ENCODE results near the gene CAPN3. TPM values are rescaled to one million over a fixed set of nuclear protein-coding genes. Genes with fewer than 3 reads are reported as not detected.

CAPN3 gene
- total and polyA plus RNA-seq, 2 experiments from 2014 or later = 15.6 to 18.4 TPM

- no peak for TF ChIP-seq CTCF (IDR thresholded peaks at IDR 0.05; ENCODE audit: poor library complexity)
- TF ChIP-seq EZH2phosphoT487 (IDR thresholded peaks at IDR 0.05; ENCODE audit: low read depth, severe bottlenecking, unreplicated experiment) = no peak
- TF ChIP-seq EZH2 (IDR thresholded peaks at IDR 0.05; ENCODE audit: borderline replicate concordance) = no peak
- 81% methylated on average over 2 of the region's 2 CpGs for WGBS (ENCODE audit: low lambda C conversion rate, missing lambda C conversion rate)
- no peak overlapping the region for H3K27ac ChIP-seq
Observed at GRCh38 chr15:42371096-42371495, 11.8 kb downstream of the CAPN3 start.

GRCh38 chr15:42373274-42373673 lies 14.0 kb downstream of the CAPN3 start:
- no peaks in the 10 kb centered on the region for H3K27me3 ChIP-seq
- H3K4me3 ChIP-seq = no peak overlapping the region
- H3K79me2 ChIP-seq = no peaks in the 10 kb centered on the region
- H3K36me3 ChIP-seq (replicated peaks; ENCODE audit: insufficient read depth, low read depth) = no peaks in the 10 kb centered on the region
- no peaks in the 10 kb centered on the region for H4K20me1 ChIP-seq (ENCODE audit: insufficient read depth, poor library complexity, severe bottlenecking)
- H3K4me1 ChIP-seq (ENCODE audit: insufficient read depth) = no peaks in the 10 kb centered on the region
- no peak for DNase-seq (ENCODE audit: low spot score)
- no peak overlapping the region for H3K27ac ChIP-seq
- H3K9me3 ChIP-seq (ENCODE audit: low read depth) = no peaks in the 10 kb centered on the region
- no peak overlapping the region for H3K4me2 ChIP-seq
- H2AFZ ChIP-seq = no peak overlapping the region
- H3K9me2 ChIP-seq (replicated peaks; ENCODE audit: insufficient read depth) = no peaks in the 10 kb centered on the region
- WGBS (ENCODE audit: low lambda C conversion rate, missing lambda C conversion rate) = 92% methylated on average over 1 of the region's 1 CpG
- no peak for TF ChIP-seq EZH2 (IDR thresholded peaks at IDR 0.05; ENCODE audit: borderline replicate concordance)
- TF ChIP-seq CTCF (IDR thresholded peaks at IDR 0.05; ENCODE audit: poor library complexity) = no peak
- no peak for TF ChIP-seq EZH2phosphoT487 (IDR thresholded peaks at IDR 0.05; ENCODE audit: low read depth, severe bottlenecking, unreplicated experiment)

More at GRCh38 chr15:42371096-42371495, 11.8 kb downstream of the CAPN3 start:
- Histone ChIP-seq H3K9me3 (ENCODE audit: low read depth) (no peaks in the 10 kb centered on the region), H3K36me3 (replicated peaks; ENCODE audit: insufficient read depth, low read depth) (no peaks in the 10 kb centered on the region), H3K4me2 (no peak overlapping the region), H3K9me2 (replicated peaks; ENCODE audit: insufficient read depth) (no peaks in the 10 kb centered on the region), H2AFZ (no peak overlapping the region), H3K4me1 (ENCODE audit: insufficient read depth) (no peaks in the 10 kb centered on the region), H3K4me3 (no peak overlapping the region), H3K79me2 (no peaks in the 10 kb centered on the region), H3K27me3 (no peaks in the 10 kb centered on the region), H4K20me1 (ENCODE audit: insufficient read depth, poor library complexity, severe bottlenecking) (no peaks in the 10 kb centered on the region)
- DNase-seq (ENCODE audit: low spot score) = no peak

GRCh38 chr15:42373936-42374335 lies 14.6 kb downstream of the CAPN3 start:
- H3K79me2 ChIP-seq = no peaks in the 10 kb centered on the region
- no peak overlapping the region for H3K27ac ChIP-seq
- H3K4me2 ChIP-seq = no peak overlapping the region
- H3K27me3 ChIP-seq = no peaks in the 10 kb centered on the region
- 89% methylated on average over 4 of the region's 4 CpGs for WGBS (ENCODE audit: low lambda C conversion rate, missing lambda C conversion rate)
- DNase-seq (ENCODE audit: low spot score) = no peak
- no peaks in the 10 kb centered on the region for H3K9me2 ChIP-seq (replicated peaks; ENCODE audit: insufficient read depth)
- H4K20me1 ChIP-seq (ENCODE audit: insufficient read depth, poor library complexity, severe bottlenecking) = no peaks in the 10 kb centered on the region
- H3K4me3 ChIP-seq = no peak overlapping the region
- no peaks in the 10 kb centered on the region for H3K9me3 ChIP-seq (ENCODE audit: low read depth)
- H2AFZ ChIP-seq = no peak overlapping the region
- H3K36me3 ChIP-seq (replicated peaks; ENCODE audit: insufficient read depth, low read depth) = no peaks in the 10 kb centered on the region
- no peaks in the 10 kb centered on the region for H3K4me1 ChIP-seq (ENCODE audit: insufficient read depth)
- no peak for TF ChIP-seq EZH2 (IDR thresholded peaks at IDR 0.05; ENCODE audit: borderline replicate concordance)
- no peak for TF ChIP-seq EZH2phosphoT487 (IDR thresholded peaks at IDR 0.05; ENCODE audit: low read depth, severe bottlenecking, unreplicated experiment)
- no peak for TF ChIP-seq CTCF (IDR thresholded peaks at IDR 0.05; ENCODE audit: poor library complexity)

- TF ChIP-seq CTCF (IDR thresholded peaks at IDR 0.05; ENCODE audit: poor library complexity) = no peak
- TF ChIP-seq EZH2phosphoT487 (IDR thresholded peaks at IDR 0.05; ENCODE audit: low read depth, severe bottlenecking, unreplicated experiment) = no peak
- no peak for TF ChIP-seq EZH2 (IDR thresholded peaks at IDR 0.05; ENCODE audit: borderline replicate concordance)
- Histone ChIP-seq H3K9me3 (ENCODE audit: low read depth) (no peaks in the 10 kb centered on the region), H3K36me3 (replicated peaks; ENCODE audit: insufficient read depth, low read depth) (no peaks in the 10 kb centered on the region), H3K4me2 (no peak overlapping the region), H3K27ac (no peak overlapping the region), H3K79me2 (no peaks in the 10 kb centered on the region), H3K4me1 (ENCODE audit: insufficient read depth) (no peaks in the 10 kb centered on the region), H3K4me3 (no peak overlapping the region), H4K20me1 (ENCODE audit: insufficient read depth, poor library complexity, severe bottlenecking) (no peaks in the 10 kb centered on the region), H3K9me2 (replicated peaks; ENCODE audit: insufficient read depth) (no peaks in the 10 kb centered on the region), H3K27me3 (no peaks in the 10 kb centered on the region), H2AFZ (no peak overlapping the region)
- no peak for DNase-seq (ENCODE audit: low spot score)
- 94% methylated on average over 1 of the region's 1 CpG for WGBS (ENCODE audit: low lambda C conversion rate, missing lambda C conversion rate)
Observed at GRCh38 chr15:42374810-42375209, 15.5 kb downstream of the CAPN3 start.
